Neural crest cell (in vitro differentiated cells): ENCODE results near the gene ARMS2. TPM values are rescaled to one million over a fixed set of nuclear protein-coding genes. Genes with fewer than 3 reads are reported as not detected.

Experiments
- DNase-seq: peaks from one replicate; pipeline ENCODE4 v3.0.0; 2021; ENCODE audit warnings: low read depth, mixed read lengths, low spot score
- H3K27ac Mint-ChIP-seq: one replicate; pipeline ENCODE4 v1.8.0; 2021; ENCODE audit warnings: mild to moderate bottlenecking, mixed read lengths; ENCODE audit not compliant: unreplicated experiment
- H3K27me3 Mint-ChIP-seq: 2 replicates; pipeline ENCODE4 v1.8.0; 2021; ENCODE audit warnings: low read depth, mild to moderate bottlenecking, mixed read lengths
- H3K36me3 Mint-ChIP-seq: 2 replicates; pipeline ENCODE4 v1.8.0; 2021; ENCODE audit warnings: low read depth, mild to moderate bottlenecking, mixed read lengths
- H3K4me1 Mint-ChIP-seq: 2 replicates; pipeline ENCODE4 v1.8.0; 2021; ENCODE audit warnings: mixed read lengths
- H3K4me3 Mint-ChIP-seq: one replicate; pipeline ENCODE4 v1.8.0; 2021; ENCODE audit warnings: mild to moderate bottlenecking, mixed read lengths
- H3K9me3 Mint-ChIP-seq: 2 replicates; pipeline ENCODE4 v1.8.0; 2021; ENCODE audit warnings: mixed read lengths
- total RNA-seq: library from RNA; stranded (reverse); gene quantifications from 2 replicates; pipeline ENCODE4 v1.2.1, GENCODE V29; 2021
- TF ChIP-seq, protein P1 (sequence below): fragments of 200-600 bp; sonication (generic); conservative IDR thresholded peaks from 2 replicates; pipeline ENCODE4 v1.5.0; 2021; ENCODE audit warnings: antibody characterized with exemption, mild to moderate bottlenecking

Gene ARMS2
- total RNA-seq, 1 donor from 2014 or later: not detected

DNA sequence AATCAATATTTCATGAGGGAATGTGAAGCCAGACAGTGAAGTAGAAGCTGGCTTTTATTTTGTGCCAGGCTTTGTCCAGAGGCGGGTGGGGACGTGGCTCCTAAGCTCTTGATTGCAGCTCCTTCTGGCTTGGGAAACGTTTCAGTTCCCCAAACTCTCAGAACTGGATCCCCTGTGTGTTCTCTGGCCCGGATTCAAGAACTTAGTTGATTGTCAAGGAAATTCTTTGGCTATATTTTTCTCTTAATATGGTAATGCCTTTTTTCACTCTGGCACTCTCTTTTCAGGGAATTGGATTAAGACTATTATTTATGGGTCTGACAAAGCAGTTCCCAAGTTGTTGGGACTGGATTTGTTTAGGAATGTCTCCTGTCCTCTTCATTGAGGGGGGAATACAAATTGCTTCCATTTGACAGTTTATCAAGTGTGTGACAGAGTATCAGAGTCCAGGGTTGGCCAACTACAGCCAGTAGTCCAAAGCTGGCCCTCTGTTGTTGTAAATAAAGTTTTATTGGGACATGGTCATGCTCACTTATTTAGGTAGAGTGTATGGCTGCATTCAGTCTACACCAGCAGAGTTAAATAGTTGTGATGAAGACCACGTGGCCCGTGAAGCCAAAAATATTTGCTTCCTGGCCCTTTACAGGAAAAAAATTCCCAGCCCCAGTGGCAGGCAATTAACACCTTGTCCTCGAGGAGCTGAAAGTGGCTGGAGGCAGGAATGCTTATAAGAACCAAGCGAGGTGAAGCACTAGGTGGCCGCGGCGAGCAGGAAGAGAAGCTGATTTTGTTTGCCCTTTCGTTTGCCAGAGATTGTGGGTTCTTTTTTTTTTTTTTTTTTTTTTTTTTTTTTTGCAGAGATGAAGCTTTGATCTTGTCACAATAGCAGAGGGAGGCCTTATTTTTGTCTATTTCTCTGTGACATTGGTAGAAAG lies 41.2 kb downstream of the ARMS2 start:
- Mint-ChIP-seq H3K27ac (no peak overlapping the region), H3K4me3 (no peak overlapping the region), H3K36me3 (no peaks in the 10 kb centered on the region), H3K4me1 (peaks cover 14% of the 10 kb centered on the region), H3K9me3 (no peaks in the 10 kb centered on the region), H3K27me3 (no peaks in the 10 kb centered on the region)
- no peak for DNase-seq
- TF ChIP-seq, protein P1, sequence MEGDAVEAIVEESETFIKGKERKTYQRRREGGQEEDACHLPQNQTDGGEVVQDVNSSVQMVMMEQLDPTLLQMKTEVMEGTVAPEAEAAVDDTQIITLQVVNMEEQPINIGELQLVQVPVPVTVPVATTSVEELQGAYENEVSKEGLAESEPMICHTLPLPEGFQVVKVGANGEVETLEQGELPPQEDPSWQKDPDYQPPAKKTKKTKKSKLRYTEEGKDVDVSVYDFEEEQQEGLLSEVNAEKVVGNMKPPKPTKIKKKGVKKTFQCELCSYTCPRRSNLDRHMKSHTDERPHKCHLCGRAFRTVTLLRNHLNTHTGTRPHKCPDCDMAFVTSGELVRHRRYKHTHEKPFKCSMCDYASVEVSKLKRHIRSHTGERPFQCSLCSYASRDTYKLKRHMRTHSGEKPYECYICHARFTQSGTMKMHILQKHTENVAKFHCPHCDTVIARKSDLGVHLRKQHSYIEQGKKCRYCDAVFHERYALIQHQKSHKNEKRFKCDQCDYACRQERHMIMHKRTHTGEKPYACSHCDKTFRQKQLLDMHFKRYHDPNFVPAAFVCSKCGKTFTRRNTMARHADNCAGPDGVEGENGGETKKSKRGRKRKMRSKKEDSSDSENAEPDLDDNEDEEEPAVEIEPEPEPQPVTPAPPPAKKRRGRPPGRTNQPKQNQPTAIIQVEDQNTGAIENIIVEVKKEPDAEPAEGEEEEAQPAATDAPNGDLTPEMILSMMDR: no peak

DNA sequence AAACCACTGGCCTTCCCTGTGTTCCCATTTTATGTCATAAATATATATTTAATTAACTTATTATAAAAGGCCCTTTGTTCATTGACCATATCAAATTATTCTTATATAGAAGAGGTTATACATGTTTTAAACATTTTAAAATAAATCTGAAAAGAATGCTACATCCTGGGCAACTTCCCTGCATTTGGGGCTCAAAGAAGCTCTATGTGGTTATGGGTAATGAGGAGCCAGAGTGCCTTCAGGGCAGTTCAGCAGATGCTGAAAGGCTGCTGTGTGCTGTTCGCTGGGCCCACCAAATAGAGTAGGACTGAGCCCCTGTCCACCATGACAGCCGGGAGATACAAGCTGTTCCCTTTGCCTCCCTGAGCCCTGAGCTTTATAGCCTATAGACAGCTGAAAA lies 42.8 kb downstream of the ARMS2 start:
- no peak overlapping the region for H3K4me3 Mint-ChIP-seq
- no peaks in the 10 kb centered on the region for H3K27me3 Mint-ChIP-seq
- peaks cover 5% of the 10 kb centered on the region for H3K4me1 Mint-ChIP-seq
- H3K9me3 Mint-ChIP-seq: no peaks in the 10 kb centered on the region
- no peaks in the 10 kb centered on the region for H3K36me3 Mint-ChIP-seq
- H3K27ac Mint-ChIP-seq: no peak overlapping the region
- no peak for DNase-seq
- TF ChIP-seq, protein P1: no peak

DNA sequence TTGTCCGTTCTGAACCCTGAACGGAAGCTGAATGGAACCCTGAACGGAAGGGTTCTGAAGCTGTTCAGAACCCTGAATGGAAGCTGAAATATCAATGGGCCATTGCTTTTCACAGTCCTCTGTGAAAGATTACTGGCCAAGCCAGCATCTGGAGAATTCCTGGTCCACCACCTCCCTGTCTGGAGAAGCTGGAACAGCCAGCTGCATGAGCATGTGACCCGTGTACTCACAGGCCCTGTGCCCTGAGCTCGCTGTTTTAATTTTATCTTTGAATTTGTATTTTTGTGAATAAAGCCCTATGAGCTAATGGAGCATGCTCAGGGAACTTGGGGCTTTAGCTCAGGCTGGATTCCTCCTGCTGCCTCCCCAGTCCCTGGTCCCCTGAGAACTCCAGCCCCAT lies 44.1 kb downstream of the ARMS2 start:
- Mint-ChIP-seq H3K27ac (no peak overlapping the region), H3K36me3 (no peaks in the 10 kb centered on the region), H3K4me3 (no peak overlapping the region), H3K27me3 (no peaks in the 10 kb centered on the region), H3K4me1 (peaks cover 5% of the 10 kb centered on the region), H3K9me3 (no peaks in the 10 kb centered on the region)
- DNase-seq: no peak
- TF ChIP-seq, protein P1: no peak

DNA sequence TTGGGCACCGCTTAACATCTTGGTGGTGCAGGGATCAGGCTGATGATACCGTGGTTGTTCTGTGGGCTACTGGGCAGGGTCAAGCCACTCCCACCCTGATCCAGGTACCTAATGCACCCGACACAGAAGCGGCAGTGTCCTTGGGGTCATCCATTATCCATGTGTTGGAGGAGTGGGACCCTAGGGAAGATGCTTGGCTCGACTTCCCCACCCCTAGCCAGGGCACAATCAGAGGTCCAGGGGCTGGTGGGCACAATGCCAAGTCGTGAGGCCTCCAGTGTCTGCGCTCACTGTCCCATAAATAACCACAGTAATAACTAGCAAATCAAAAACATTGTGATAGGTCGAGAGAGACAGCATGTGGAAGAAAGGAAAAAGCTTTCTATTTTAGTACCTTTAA lies 44.6 kb downstream of the ARMS2 start:
- Mint-ChIP-seq H3K36me3 (no peaks in the 10 kb centered on the region), H3K9me3 (no peaks in the 10 kb centered on the region), H3K27ac (peak overlapping the region; percentile 77), H3K4me3 (no peak overlapping the region), H3K27me3 (no peaks in the 10 kb centered on the region), H3K4me1 (peaks cover 5% of the 10 kb centered on the region)
- no peak for DNase-seq
- TF ChIP-seq, protein P1: no peak

DNA sequence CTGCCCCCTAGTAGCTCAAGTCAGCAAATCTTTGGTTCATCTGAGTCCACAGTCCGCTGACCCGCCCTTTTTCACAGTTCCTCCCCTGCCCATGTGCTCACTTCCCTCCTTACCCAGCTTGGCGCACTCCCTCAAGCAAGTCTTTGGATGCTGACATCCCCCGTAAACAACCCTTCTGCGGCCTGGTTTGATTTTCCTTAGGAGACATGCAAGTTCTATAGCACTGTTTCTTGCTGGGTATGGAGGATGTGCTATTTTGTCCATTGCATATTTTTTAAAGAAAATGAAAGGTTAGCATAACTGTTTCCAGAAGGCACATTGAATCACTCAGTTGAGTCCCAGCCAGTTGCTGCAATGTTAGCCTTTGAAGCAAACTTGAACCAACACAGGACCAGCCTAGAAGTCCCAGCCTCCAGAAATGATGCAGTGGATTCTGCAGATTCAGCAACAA lies 45.1 kb downstream of the ARMS2 start:
- no peaks in the 10 kb centered on the region for H3K36me3 Mint-ChIP-seq
- H3K4me3 Mint-ChIP-seq: no peak overlapping the region
- TF ChIP-seq, protein P1: no peak
- no peaks in the 10 kb centered on the region for H3K9me3 Mint-ChIP-seq
- H3K27me3 Mint-ChIP-seq: no peaks in the 10 kb centered on the region
- no peak overlapping the region for H3K27ac Mint-ChIP-seq
- DNase-seq: no peak
- H3K4me1 Mint-ChIP-seq: peaks cover 5% of the 10 kb centered on the region
